ENCODE results near the gene IL7R.
"Not testable (repeated sequence)": the region's sequence is repeated elsewhere in the genome, so short reads cannot be mapped to it uniquely, and the experiment has no call there.

Gene IL7R

GRCh38 chr5:35845508-35845907, 11.2 kb upstream of the IL7R start:
- not testable (repeated sequence) for DNase-seq

- no peak for DNase-seq
Observed at GRCh38 chr5:35847491-35847890, 9.2 kb upstream of the IL7R start.

- DNase-seq: no peak
Observed at GRCh38 chr5:35847961-35848360, 8.7 kb upstream of the IL7R start.

- DNase-seq: no peak
Observed at GRCh38 chr5:35849860-35850259, 6.8 kb upstream of the IL7R start.

- DNase-seq: no peak
Observed at GRCh38 chr5:35850967-35851680, 5.6 kb upstream of the IL7R start.

- DNase-seq: peak; percentile 75 to 76
Observed at GRCh38 chr5:35852084-35852734, 4.5 kb upstream of the IL7R start.

GRCh38 chr5:35852773-35853172, 3.9 kb upstream of the IL7R start:
- DNase-seq: no peak

- peak; percentile 73 to 78 for DNase-seq
Observed at GRCh38 chr5:35853631-35854030, 3.1 kb upstream of the IL7R start.

GRCh38 chr5:35854248-35854647, 2.4 kb upstream of the IL7R start:
- no peak for DNase-seq

- DNase-seq: no peak
Observed at GRCh38 chr5:35855187-35855586, 1.5 kb upstream of the IL7R start.

- DNase-seq: not testable (repeated sequence)
Observed at GRCh38 chr5:35856186-35856764, 416 bp upstream of the IL7R start.

- no peak for DNase-seq
Observed at GRCh38 chr5:35857606-35858205, 1.0 kb downstream of the IL7R start.

- no peak for DNase-seq
Observed at GRCh38 chr5:35859101-35859661, 2.5 kb downstream of the IL7R start.

GRCh38 chr5:35860686-35861085, 4.0 kb downstream of the IL7R start:
- no peak for DNase-seq

GRCh38 chr5:35861718-35862117, 5.0 kb downstream of the IL7R start:
- DNase-seq: no peak

- DNase-seq: no peak
Observed at GRCh38 chr5:35862126-35862525, 5.4 kb downstream of the IL7R start.

GRCh38 chr5:35863159-35863558, 6.5 kb downstream of the IL7R start:
- DNase-seq: no peak

- DNase-seq: no peak
Observed at GRCh38 chr5:35867998-35868397, 11.3 kb downstream of the IL7R start.

- DNase-seq: no peak
Observed at GRCh38 chr5:35869685-35870277, 13.1 kb downstream of the IL7R start.

- DNase-seq: no peak
Observed at GRCh38 chr5:35870605-35871004, 13.9 kb downstream of the IL7R start.

- no peak for DNase-seq
Observed at GRCh38 chr5:35876454-35876853, 19.8 kb downstream of the IL7R start.

GRCh38 chr5:35876922-35877321, 20.2 kb downstream of the IL7R start:
- DNase-seq: no peak

GRCh38 chr5:35877655-35878054, 21.0 kb downstream of the IL7R start:
- no peak for DNase-seq

All from activated T-cell treated with anti-CD3 and anti-CD28 coated beads, Interleukin-2, amount 50 U/mL, for 48 hours (primary cell).